K562 (cell line): Measurements from ENCODE around the gene CNIH4.

Source experiments
- CTCF ChIP-seq, 3 experiments: IDR thresholded peaks in 2 of 3; conservative IDR thresholded peaks in 1 of 3; 2 replicates each; pipeline ENCODE4 v1.5.1; 2011 to 2012; ENCODE audit warnings: low read length in 3 of 3, mild to moderate bottlenecking in 3 of 3, control low read depth in 2 of 3, improper control_type of control experiment in 1 of 3, inconsistent platforms in 1 of 3, low read depth in 1 of 3, mixed read lengths in 1 of 3, moderate library complexity in 1 of 3; ENCODE audit not compliant: insufficient read depth in 2 of 3
- GTF2A2 ChIP-seq: IDR thresholded peaks from 2 replicates; pipeline ENCODE4 v1.6.1; 2016; ENCODE audit warnings: mild to moderate bottlenecking, missing genetic modification characterization, missing compliant biosample characterization
- HIVEP1 ChIP-seq: fragments of 250-450 bp; sonication (Bioruptor Pico); IDR thresholded peaks from 2 replicates; pipeline ENCODE4 v1.4.0; 2020; ENCODE audit warnings: mild to moderate bottlenecking
- UBTF ChIP-seq, 2 experiments: IDR thresholded peaks; 2 replicates each; pipeline ENCODE4 v1.6.1; 2012; ENCODE audit warnings: improper control_type of control experiment in 2 of 2, low read depth in 2 of 2, low read length in 2 of 2, borderline replicate concordance in 1 of 2

GRCh38 chr1:224368409-224368808 lies 11.7 kb downstream of the CNIH4 start:
- TF ChIP-seq CTCF (IDR thresholded peaks at IDR 0.05 in 2 of 3, conservative IDR thresholded peaks at IDR 0.05 in 1 of 3; ENCODE audit: insufficient read depth in 2 of 3, low read depth in 1 of 3, low read length in 3 of 3) (no peak), HIVEP1 (CRISPR knock-in tag) (no peak), GTF2A2 (tag) (no peak), UBTF (IDR thresholded peaks at IDR 0.05; ENCODE audit: borderline replicate concordance in 1 of 2, low read depth in 2 of 2, low read length in 2 of 2) (no peak)
